IMR-90 (cell line): ENCODE measurements around the gene TRAPPC2L. TPM values are rescaled to one million over a fixed set of nuclear protein-coding genes. Genes with fewer than 3 reads are reported as not detected.

Experiments
- ATAC-seq: fragments of 200-7000 bp; cut with Tn5 transposase; 2 replicates; pipeline ENCODE4 v1.9.1; 2020; ENCODE audit warnings: low read depth, mild to moderate bottlenecking, moderate library complexity
- BruUV-seq: library from RNA; stranded (reverse); fragments of 400-500 nt; replicated peaks from 2 replicates; lab custom pipeline; 2021; lab: Mats Ljungman, UMichigan
- CTCF ChIA-PET: fragments of 300-600 bp; formaldehyde crosslinking; extraction: SDS; loops from one replicate; lab custom pipeline; 2021; ENCODE audit warnings: antibody characterized with exemption; lab: Yijun Ruan, JAX
- POLR2A ChIA-PET: fragments of 300-600 bp; sonication (Branson Sonifier 250); formaldehyde crosslinking; loops from one replicate; lab custom pipeline; 2022; ENCODE audit warnings: antibody characterized with exemption; ENCODE audit not compliant: unreplicated experiment; lab: Charles Lee
- DNase-seq: peaks from one replicate; pipeline ENCODE4 v3.0.0; 2013
- H2AFZ ChIP-seq: replicated peaks from 2 replicates; pipeline ENCODE3; 2013; ENCODE audit warnings: low read length, mild to moderate bottlenecking; ENCODE audit not compliant: poor library complexity
- H2AK5ac ChIP-seq: 2 replicates; pipeline ENCODE4 v1.6.1; 2013; ENCODE audit warnings: low read depth, low read length, inconsistent platforms
- H2AK9ac ChIP-seq: replicated peaks from 2 replicates; pipeline ENCODE3; 2013; ENCODE audit warnings: mild to moderate bottlenecking, low read depth, low read length, moderate library complexity; ENCODE audit not compliant: poor library complexity
- H2BK120ac ChIP-seq: 2 replicates; pipeline ENCODE4 v1.6.1; 2013; ENCODE audit warnings: low read depth, low read length, inconsistent platforms
- H2BK15ac ChIP-seq: 3 replicates; pipeline ENCODE4 v1.6.1; 2013; ENCODE audit warnings: low read depth, low read length, inconsistent platforms
- H2BK20ac ChIP-seq: 2 replicates; pipeline ENCODE4 v1.6.1; 2013; ENCODE audit warnings: low read depth, mild to moderate bottlenecking, inconsistent platforms, low read length, moderate library complexity
- H2BK5ac ChIP-seq: 2 replicates; pipeline ENCODE4 v1.6.1; 2013; ENCODE audit warnings: mild to moderate bottlenecking, low read depth, low read length, inconsistent platforms; ENCODE audit not compliant: poor library complexity, severe bottlenecking
- H3K14ac ChIP-seq: replicated peaks from 2 replicates; pipeline ENCODE4 v1.6.1; 2013; ENCODE audit warnings: low read depth, low read length, inconsistent platforms
- H3K18ac ChIP-seq: 2 replicates; pipeline ENCODE4 v1.6.1; 2013; ENCODE audit warnings: low read depth, low read length, control low read depth
- H3K23ac ChIP-seq: 2 replicates; pipeline ENCODE4 v1.6.1; 2013; ENCODE audit warnings: low read depth, low read length, inconsistent platforms
- H3K27ac ChIP-seq: 2 replicates; pipeline ENCODE4 v1.5.1; 2013; ENCODE audit warnings: mild to moderate bottlenecking, control low read depth, low read length; ENCODE audit not compliant: insufficient read depth
- H3K27me3 ChIP-seq: 2 replicates; pipeline ENCODE4 v1.6.1; 2013; ENCODE audit warnings: low read length; ENCODE audit not compliant: control insufficient read depth, insufficient read depth
- H3K36me3 ChIP-seq: 2 replicates; pipeline ENCODE4 v1.6.1; 2013; ENCODE audit warnings: low read length, mixed read lengths; ENCODE audit not compliant: control insufficient read depth, insufficient read depth
- H3K4ac ChIP-seq: 2 replicates; pipeline ENCODE4 v1.6.1; 2013; ENCODE audit warnings: low read depth, low read length, inconsistent platforms
- H3K4me1 ChIP-seq: 2 replicates; pipeline ENCODE4 v1.6.1; 2013; ENCODE audit warnings: low read length, mixed read lengths; ENCODE audit not compliant: control insufficient read depth, insufficient read depth
- H3K4me2 ChIP-seq: 2 replicates; pipeline ENCODE4 v1.6.1; 2013; ENCODE audit warnings: low read depth, mild to moderate bottlenecking, control low read depth, low read length, moderate library complexity
- H3K4me3 ChIP-seq: 2 replicates; pipeline ENCODE4 v1.5.1; 2013; ENCODE audit warnings: low read depth, mild to moderate bottlenecking, control low read depth, low read length, moderate library complexity; ENCODE audit not compliant: insufficient read depth
- H3K56ac ChIP-seq: 2 replicates; pipeline ENCODE4 v1.6.1; 2013; ENCODE audit warnings: low read length, inconsistent platforms; ENCODE audit not compliant: insufficient read depth; ENCODE audit errors: extremely low read depth
- H3K79me1 ChIP-seq, 2 experiments: 2 replicates each; pipeline ENCODE4 v1.6.1; 2013; ENCODE audit warnings: low read length in 2 of 2, inconsistent platforms in 1 of 2, low read depth in 1 of 2
- H3K9ac ChIP-seq: 2 replicates; pipeline ENCODE4 v1.6.1; 2013; ENCODE audit warnings: low read depth, low read length, control low read depth
- H3K9me1 ChIP-seq: 2 replicates; pipeline ENCODE4 v1.6.1; 2013; ENCODE audit warnings: low read length, inconsistent platforms; ENCODE audit not compliant: insufficient read depth
- H3K9me3 ChIP-seq: 2 replicates; pipeline ENCODE4 v1.6.1; 2013; ENCODE audit warnings: low read length; ENCODE audit not compliant: control insufficient read depth, insufficient read depth
- H4K20me1 ChIP-seq: 2 replicates; pipeline ENCODE4 v1.6.1; 2013; ENCODE audit warnings: low read length, inconsistent platforms; ENCODE audit not compliant: insufficient read depth
- H4K5ac ChIP-seq: 2 replicates; pipeline ENCODE4 v1.6.1; 2013; ENCODE audit warnings: mild to moderate bottlenecking, low read depth, low read length, control low read depth
- H4K8ac ChIP-seq, 2 experiments: 2 replicates each; pipeline ENCODE4 v1.6.1; 2013; ENCODE audit warnings: low read depth in 2 of 2, low read length in 2 of 2, control low read depth in 1 of 2, inconsistent platforms in 1 of 2
- H4K91ac ChIP-seq: 2 replicates; pipeline ENCODE4 v1.6.1; 2013; ENCODE audit warnings: low read depth, low read length, inconsistent platforms; ENCODE audit not compliant: insufficient read depth
- BHLHE40 ChIP-seq: fragments of 150-350 bp; IDR thresholded peaks from 2 replicates; pipeline ENCODE4 v1.6.1; 2016; ENCODE audit warnings: mild to moderate bottlenecking, low read depth, low read length
- CHD1 ChIP-seq: IDR thresholded peaks from 2 replicates; pipeline ENCODE4 v1.6.1; 2012; ENCODE audit warnings: low read depth, low read length, improper control_type of control experiment
- FOS ChIP-seq: fragments of 150-350 bp; IDR thresholded peaks from 2 replicates; pipeline ENCODE4 v1.6.1; 2016; ENCODE audit warnings: low read depth, low read length
- MXI1 ChIP-seq: IDR thresholded peaks from 2 replicates; pipeline ENCODE4 v1.6.1; 2012; ENCODE audit warnings: low read depth, mild to moderate bottlenecking, low read length, moderate library complexity, borderline replicate concordance
- POLR2A ChIP-seq: IDR thresholded peaks from 2 replicates; pipeline ENCODE4 v1.6.1; 2012; ENCODE audit warnings: mild to moderate bottlenecking, low read depth, low read length
- SMC3 ChIP-seq: fragments of 150-350 bp; IDR thresholded peaks from 2 replicates; pipeline ENCODE4 v1.6.1; 2016; ENCODE audit warnings: low read depth, mild to moderate bottlenecking, antibody characterized with exemption, low read length, moderate library complexity
- USF2 ChIP-seq: fragments of 150-350 bp; IDR thresholded peaks from 2 replicates; pipeline ENCODE4 v1.6.1; 2017; ENCODE audit warnings: mild to moderate bottlenecking, antibody characterized with exemption, low read length, low read depth
- WGBS, 2 experiments: methylation state at CpG; one replicate each; pipeline versions ENCODE4 v1.1.5 to v1.1.7; 2013; ENCODE audit warnings: missing lambda C conversion rate in 2 of 2; ENCODE audit not compliant: insufficient read length in 1 of 2; ENCODE audit errors: extremely low coverage in 2 of 2; 5-methylcytosine and 5-hydroxymethylcytosine counted together
- dilution Hi-C: fragments of 300-500 bp; cut with HindIII; formaldehyde crosslinking; loops from one replicate; pipeline ENCODE4 v1.14.3; 2018; ENCODE audit warnings: low sequenced_read_pairs; ENCODE audit not compliant: unreplicated experiment
- in situ Hi-C: fragments of 300-500 bp; cut with MboI; formaldehyde crosslinking; loops from 3 replicates; pipeline ENCODE4 v1.14.3; 2019; ENCODE audit warnings: low sequenced_read_pairs, inconsistent platforms, mixed read lengths
- intact Hi-C: fragments of 100-400 bp; cut with micrococcal nuclease; formaldehyde crosslinking; loops from 2 replicates; pipeline ENCODE4 v1.10.0; 2022
- polyA plus RNA-seq, 3 experiments: library from polyadenylated mRNA; depleted of rRNA; stranded (reverse); fragments of >200 nt; gene quantifications; 2 replicates each; pipeline ENCODE4 v1.2.3, GENCODE V29; 2012; ENCODE audit warnings: low replicate concordance in 1 of 3
- total RNA-seq: library from RNA; depleted of rRNA; stranded (reverse); fragments of >200 nt; gene quantifications from 2 replicates; pipeline ENCODE4 v1.2.3, GENCODE V29; 2012

The TRAPPC2L gene
- total and polyA plus RNA-seq, 2 of the 4 experiments (the other 2 are of a cell fraction) = 102 to 109 TPM

DNA sequence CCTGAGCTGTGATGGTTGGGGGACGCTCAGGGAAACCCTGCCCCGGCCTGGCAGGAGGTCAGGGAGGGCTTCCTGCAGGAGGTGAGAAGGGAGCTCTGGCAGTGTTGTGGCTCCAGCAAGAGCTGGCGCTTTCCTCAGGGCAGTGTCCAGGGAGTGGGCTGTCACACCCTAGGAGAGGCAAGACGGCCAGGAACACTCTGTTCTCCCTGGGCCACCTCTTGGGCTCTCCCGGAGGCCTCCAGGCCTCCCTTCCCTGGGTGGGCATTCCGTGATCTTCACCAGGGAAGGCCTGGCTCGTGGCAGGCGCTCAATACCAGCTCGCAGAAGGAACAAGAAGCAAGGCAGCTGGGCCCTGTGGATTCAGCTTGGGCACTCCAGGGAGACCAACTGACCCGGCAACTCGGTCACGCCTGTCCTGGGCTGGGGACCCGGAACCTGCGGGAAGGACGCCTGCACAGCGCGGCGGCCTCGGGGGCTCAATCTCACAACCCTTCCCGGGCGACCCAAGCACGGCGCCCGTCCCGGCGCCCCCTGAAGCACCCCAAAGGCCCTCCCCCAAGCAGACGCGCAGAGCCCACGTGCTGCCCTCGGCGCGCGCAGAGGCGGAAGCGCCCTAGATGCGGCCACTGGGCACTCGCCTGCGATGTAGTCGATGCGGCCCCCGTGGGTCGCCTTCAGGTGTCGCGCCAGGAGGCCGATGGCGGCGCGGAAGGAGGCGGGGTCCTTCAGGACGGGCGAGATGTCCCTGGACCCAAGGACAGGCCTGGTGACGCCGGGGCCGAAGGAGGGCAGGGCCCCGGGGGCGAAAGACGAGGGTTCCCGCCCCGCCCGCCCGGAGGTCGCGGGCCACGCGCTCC, 45.8 kb upstream of the TRAPPC2L start:
- peaks cover 4 to 32% of the 10 kb centered on the region in 2 experiments; a peak in 2 of 4 replicates for H3K79me1 ChIP-seq
- in situ Hi-C loops = no loop called here
- peak overlapping the region; percentile 84 for H3K27ac ChIP-seq
- H3K4me2 ChIP-seq = peak overlapping the region; percentile 90
- ChIA-PET POLR2A (no interaction called here), CTCF (interaction anchor here (1.6 to 1.8 kb wide), 3 partner anchors 46 to 74 kb away, joined by 4 to 7 read pairs (median 7); partner anchors contain the start of genes GALNS and TRAPPC2L)
- intact Hi-C loops = loop anchor here (5.0 kb wide), 1 partner anchor 406 kb away; the partner anchor contains the start of gene ZNF778
- no peak overlapping the region for H2BK20ac ChIP-seq
- H4K5ac ChIP-seq = peak overlapping the region; percentile 65; the same call in 1 of the 2 replicates
- peak overlapping the region; percentile 8; the same call in 1 of the 2 replicates for H3K18ac ChIP-seq
- H3K36me3 ChIP-seq = peaks cover 19% of the 10 kb centered on the region
- peak overlapping the region; percentile 96 for H2AK5ac ChIP-seq
- WGBS, 2 experiments = 0% methylated on average over 24 of the region's 65 CpGs; no CpG with 5 or more reads in 1 of the 2 experiments
- H4K20me1 ChIP-seq = peaks cover 23% of the 10 kb centered on the region
- peak; percentile 69 for DNase-seq
- dilution Hi-C loops = no loop called here
- peak overlapping the region; percentile 81 for H4K91ac ChIP-seq
- peak overlapping the region; percentile 90 for H3K4ac ChIP-seq
- H2BK15ac ChIP-seq = no peak overlapping the region
- no TSS peak for BruUV-seq
- H3K4me3 ChIP-seq = peak overlapping the region; percentile 60
- no peaks in the 10 kb centered on the region for H3K9me1 ChIP-seq
- H3K56ac ChIP-seq = peak overlapping the region; percentile 50
- no peaks in the 10 kb centered on the region for H3K9me3 ChIP-seq
- peak overlapping the region; percentile 76 for H3K9ac ChIP-seq
- peaks cover 12% of the 10 kb centered on the region for H3K4me1 ChIP-seq
- no peak overlapping the region for H2BK120ac ChIP-seq
- H4K8ac ChIP-seq = peak overlapping the region; percentile 47 to 90
- peak overlapping the region; percentile 97 for H2AFZ ChIP-seq
- TF ChIP-seq FOS (no peak), USF2 (peak; percentile 95), CHD1 (0 out of 2 replicates have a peak, but pooled peaks have one; percentile 38), MXI1 (peak; percentile 74), POLR2A (peak; percentile 81; the same call in 1 of the 2 replicates), BHLHE40 (0 out of 2 replicates have a peak, but pooled peaks have one; percentile 46), SMC3 (no peak)
- peak overlapping the region; percentile 53; the same call in 1 of the 2 replicates for H3K23ac ChIP-seq
- ATAC-seq = peak; percentile 79
- H3K14ac ChIP-seq = peak overlapping the region; percentile 84
- H3K27me3 ChIP-seq = no peaks in the 10 kb centered on the region
- H2BK5ac ChIP-seq = peak overlapping the region; percentile 80
- peak overlapping the region; percentile 100 for H2AK9ac ChIP-seq
